Neutrophil (primary cell): ENCODE data around the gene ZNF628.

Source experiments
- H3K27ac ChIP-seq: fragments of 200-600 bp; sonication (generic); 2 replicates; pipeline ENCODE4 v1.5.1; 2016; ENCODE audit warnings: mild to moderate bottlenecking, moderate library complexity
- H3K27me3 ChIP-seq: fragments of 200-600 bp; sonication (generic); 2 replicates; pipeline ENCODE4 v1.6.0; 2016; ENCODE audit warnings: mild to moderate bottlenecking
- H3K36me3 ChIP-seq: fragments of 200-600 bp; sonication (generic); 2 replicates; pipeline ENCODE4 v1.5.1; 2017
- H3K4me1 ChIP-seq, 2 experiments: fragments of 200-600 bp in 1 of 2; sonication (generic) in 1 of 2; 1 replicate in 1 of 2; 2 replicates in 1 of 2; pipeline versions ENCODE4 v1.5.1 to v1.6.1; 2013 to 2016; ENCODE audit warnings: low read depth in 1 of 2, low read length in 1 of 2, mild to moderate bottlenecking in 1 of 2, moderate library complexity in 1 of 2; ENCODE audit not compliant: control insufficient read depth in 1 of 2, insufficient read depth in 1 of 2
- H3K4me3 ChIP-seq, 2 experiments: fragments of 200-600 bp in 1 of 2; sonication (generic) in 1 of 2; 1 replicate in 1 of 2; 2 replicates in 1 of 2; pipeline ENCODE4 v1.5.1; 2013 to 2016; ENCODE audit warnings: low read depth in 1 of 2, low read length in 1 of 2, mild to moderate bottlenecking in 1 of 2, moderate library complexity in 1 of 2
- H3K9me3 ChIP-seq: fragments of 200-600 bp; sonication (generic); 2 replicates; pipeline ENCODE4 v1.5.1; 2016
- CTCF ChIP-seq: fragments of 200-600 bp; sonication (generic); IDR thresholded peaks from 2 replicates; pipeline ENCODE4 v1.5.1; 2016; ENCODE audit warnings: antibody characterized with exemption

The ZNF628 gene

GRCh38 chr19:55464662-55465054, 11.8 kb upstream of the ZNF628 start, which contains the start of gene C19orf85:
C19orf85 (minus strand) TSS chr19:55464751; CDS start chr19:55464554, 197 bp downstream.
- TF ChIP-seq CTCF, result no peak
- no peaks in the 10 kb centered on the region for H3K9me3 ChIP-seq
- no peaks in the 10 kb centered on the region for H3K36me3 ChIP-seq
- H3K4me1 ChIP-seq, result peaks cover 12 to 21% of the 10 kb centered on the region in 2 experiments
- peaks cover 21% of the 10 kb centered on the region for H3K27me3 ChIP-seq
- H3K27ac ChIP-seq, result no peak within 1 kb of the TSS
- H3K4me3 ChIP-seq, result no peak within 1 kb of the TSS

- H3K36me3 ChIP-seq, result no peaks in the 10 kb centered on the region
- H3K27me3 ChIP-seq, result peaks cover 21% of the 10 kb centered on the region
- peaks cover 12 to 21% of the 10 kb centered on the region in 2 experiments for H3K4me1 ChIP-seq
- TF ChIP-seq CTCF, result no peak
- no peaks in the 10 kb centered on the region for H3K9me3 ChIP-seq
- no peak overlapping the region for H3K4me3 ChIP-seq
- H3K27ac ChIP-seq, result no peak overlapping the region
Observed at GRCh38 chr19:55465460-55466240, 10.8 kb upstream of the ZNF628 start.

GRCh38 chr19:55466241-55466614, 10.2 kb upstream of the ZNF628 start:
- H3K27ac ChIP-seq, result no peak overlapping the region
- H3K9me3 ChIP-seq, result no peaks in the 10 kb centered on the region
- no peak for TF ChIP-seq CTCF
- H3K27me3 ChIP-seq, result peaks cover 21% of the 10 kb centered on the region
- H3K36me3 ChIP-seq, result no peaks in the 10 kb centered on the region
- no peak overlapping the region for H3K4me3 ChIP-seq
- H3K4me1 ChIP-seq, result peaks cover 10 to 18% of the 10 kb centered on the region in 2 experiments

- peaks cover 0 to 6% of the 10 kb centered on the region in 2 experiments for H3K4me1 ChIP-seq
- no peak overlapping the region for H3K4me3 ChIP-seq
- TF ChIP-seq CTCF, result peak; percentile 97
- H3K9me3 ChIP-seq, result no peaks in the 10 kb centered on the region
- H3K27ac ChIP-seq, result no peak overlapping the region
- peaks cover 21% of the 10 kb centered on the region for H3K27me3 ChIP-seq
- no peaks in the 10 kb centered on the region for H3K36me3 ChIP-seq
Observed at GRCh38 chr19:55467236-55468053, 9.0 kb upstream of the ZNF628 start.

- peaks cover 0 to 6% of the 10 kb centered on the region in 2 experiments for H3K4me1 ChIP-seq
- no peak overlapping the region for H3K27ac ChIP-seq
- TF ChIP-seq CTCF, result no peak
- H3K27me3 ChIP-seq, result peaks cover 21% of the 10 kb centered on the region
- no peaks in the 10 kb centered on the region for H3K9me3 ChIP-seq
- no peak overlapping the region for H3K4me3 ChIP-seq
- no peaks in the 10 kb centered on the region for H3K36me3 ChIP-seq
Observed at GRCh38 chr19:55468054-55468393, 8.4 kb upstream of the ZNF628 start.
